Measurements from ENCODE around the gene MAML3.

MAML3 gene

GRCh38 chr4:139966383-139966782, 187.6 kb downstream of the MAML3 start:
- H3K4me1 ChIP-seq (ENCODE audit: insufficient read depth, low read length, severe bottlenecking) = no peaks in the 10 kb centered on the region
- H3K27me3 ChIP-seq (ENCODE audit: insufficient read depth, low read length) = no peaks in the 10 kb centered on the region
- no peak overlapping the region for H3K9ac ChIP-seq (ENCODE audit: low read length)
- no peaks in the 10 kb centered on the region for H3K9me3 ChIP-seq (ENCODE audit: low read length)
- no peaks in the 10 kb centered on the region for H3F3A ChIP-seq (ENCODE audit: insufficient read depth, low read length)
- no peaks in the 10 kb centered on the region for H3K9me2 ChIP-seq (ENCODE audit: low read depth, low read length)
- H4K20me1 ChIP-seq (ENCODE audit: insufficient read depth, low read length) = no peaks in the 10 kb centered on the region
- H3K4me3 ChIP-seq (ENCODE audit: low read depth, low read length, poor library complexity, severe bottlenecking) = no peak overlapping the region
- no peak overlapping the region for H3K4me2 ChIP-seq (ENCODE audit: low read length)
- no peaks in the 10 kb centered on the region for H3K79me2 ChIP-seq (ENCODE audit: insufficient read depth, low read length)
- H3K27ac ChIP-seq (ENCODE audit: low read depth, low read length, poor library complexity, severe bottlenecking) = no peak overlapping the region
- no peak for TF ChIP-seq EZH2 (IDR thresholded peaks at IDR 0.05; ENCODE audit: borderline replicate concordance, low read length)
- TF ChIP-seq, protein P1, sequence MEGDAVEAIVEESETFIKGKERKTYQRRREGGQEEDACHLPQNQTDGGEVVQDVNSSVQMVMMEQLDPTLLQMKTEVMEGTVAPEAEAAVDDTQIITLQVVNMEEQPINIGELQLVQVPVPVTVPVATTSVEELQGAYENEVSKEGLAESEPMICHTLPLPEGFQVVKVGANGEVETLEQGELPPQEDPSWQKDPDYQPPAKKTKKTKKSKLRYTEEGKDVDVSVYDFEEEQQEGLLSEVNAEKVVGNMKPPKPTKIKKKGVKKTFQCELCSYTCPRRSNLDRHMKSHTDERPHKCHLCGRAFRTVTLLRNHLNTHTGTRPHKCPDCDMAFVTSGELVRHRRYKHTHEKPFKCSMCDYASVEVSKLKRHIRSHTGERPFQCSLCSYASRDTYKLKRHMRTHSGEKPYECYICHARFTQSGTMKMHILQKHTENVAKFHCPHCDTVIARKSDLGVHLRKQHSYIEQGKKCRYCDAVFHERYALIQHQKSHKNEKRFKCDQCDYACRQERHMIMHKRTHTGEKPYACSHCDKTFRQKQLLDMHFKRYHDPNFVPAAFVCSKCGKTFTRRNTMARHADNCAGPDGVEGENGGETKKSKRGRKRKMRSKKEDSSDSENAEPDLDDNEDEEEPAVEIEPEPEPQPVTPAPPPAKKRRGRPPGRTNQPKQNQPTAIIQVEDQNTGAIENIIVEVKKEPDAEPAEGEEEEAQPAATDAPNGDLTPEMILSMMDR (IDR thresholded peaks at IDR 0.05; ENCODE audit: low read length) = no peak
- H3K36me3 ChIP-seq (ENCODE audit: insufficient read depth, low read length) = no peaks in the 10 kb centered on the region
- no peak overlapping the region for H2AFZ ChIP-seq (ENCODE audit: low read length)

- H3K4me2 ChIP-seq (ENCODE audit: low read length) = no peak overlapping the region
- no peak overlapping the region for H3K4me3 ChIP-seq (ENCODE audit: low read depth, low read length, poor library complexity, severe bottlenecking)
- no peak overlapping the region for H3K27ac ChIP-seq (ENCODE audit: low read depth, low read length, poor library complexity, severe bottlenecking)
- H3F3A ChIP-seq (ENCODE audit: insufficient read depth, low read length) = no peaks in the 10 kb centered on the region
- no peaks in the 10 kb centered on the region for H3K36me3 ChIP-seq (ENCODE audit: insufficient read depth, low read length)
- H3K4me1 ChIP-seq (ENCODE audit: insufficient read depth, low read length, severe bottlenecking) = no peaks in the 10 kb centered on the region
- no peaks in the 10 kb centered on the region for H3K27me3 ChIP-seq (ENCODE audit: insufficient read depth, low read length)
- no peaks in the 10 kb centered on the region for H4K20me1 ChIP-seq (ENCODE audit: insufficient read depth, low read length)
- no peaks in the 10 kb centered on the region for H3K9me3 ChIP-seq (ENCODE audit: low read length)
- H2AFZ ChIP-seq (ENCODE audit: low read length) = no peak overlapping the region
- no peaks in the 10 kb centered on the region for H3K79me2 ChIP-seq (ENCODE audit: insufficient read depth, low read length)
- H3K9ac ChIP-seq (ENCODE audit: low read length) = no peak overlapping the region
- no peaks in the 10 kb centered on the region for H3K9me2 ChIP-seq (ENCODE audit: low read depth, low read length)
- TF ChIP-seq, protein P1 (IDR thresholded peaks at IDR 0.05; ENCODE audit: low read length) = no peak
- no peak for TF ChIP-seq EZH2 (IDR thresholded peaks at IDR 0.05; ENCODE audit: borderline replicate concordance, low read length)
These were observed 188.2 kb downstream of the MAML3 start for GRCh38 chr4:139965789-139966188.

GRCh38 chr4:139963708-139964107, 190.3 kb downstream of the MAML3 start:
- H3F3A ChIP-seq (ENCODE audit: insufficient read depth, low read length) = no peaks in the 10 kb centered on the region
- TF ChIP-seq, protein P1 (IDR thresholded peaks at IDR 0.05; ENCODE audit: low read length) = no peak
- no peak for TF ChIP-seq EZH2 (IDR thresholded peaks at IDR 0.05; ENCODE audit: borderline replicate concordance, low read length)
- no peak overlapping the region for H3K9ac ChIP-seq (ENCODE audit: low read length)
- no peaks in the 10 kb centered on the region for H3K27me3 ChIP-seq (ENCODE audit: insufficient read depth, low read length)
- H3K4me3 ChIP-seq (ENCODE audit: low read depth, low read length, poor library complexity, severe bottlenecking) = no peak overlapping the region
- H3K9me3 ChIP-seq (ENCODE audit: low read length) = no peaks in the 10 kb centered on the region
- no peaks in the 10 kb centered on the region for H3K9me2 ChIP-seq (ENCODE audit: low read depth, low read length)
- no peak overlapping the region for H3K4me2 ChIP-seq (ENCODE audit: low read length)
- no peaks in the 10 kb centered on the region for H4K20me1 ChIP-seq (ENCODE audit: insufficient read depth, low read length)
- H2AFZ ChIP-seq (ENCODE audit: low read length) = no peak overlapping the region
- no peak overlapping the region for H3K27ac ChIP-seq (ENCODE audit: low read depth, low read length, poor library complexity, severe bottlenecking)
- no peaks in the 10 kb centered on the region for H3K79me2 ChIP-seq (ENCODE audit: insufficient read depth, low read length)
- no peaks in the 10 kb centered on the region for H3K4me1 ChIP-seq (ENCODE audit: insufficient read depth, low read length, severe bottlenecking)
- H3K36me3 ChIP-seq (ENCODE audit: insufficient read depth, low read length) = no peaks in the 10 kb centered on the region
